GM21619 (cell line): ENCODE results near the gene COMMD4.
"Not testable (repeated sequence)": the region's sequence is repeated elsewhere in the genome, so short reads cannot be mapped to it uniquely, and the experiment has no call there.

Experiments
- ATAC-seq: cut with Tn5 transposase; IDR thresholded peaks from one replicate; pipeline ENCODE4 v1.9.1; 2021; ENCODE audit not compliant: unreplicated experiment

COMMD4 gene

DNA sequence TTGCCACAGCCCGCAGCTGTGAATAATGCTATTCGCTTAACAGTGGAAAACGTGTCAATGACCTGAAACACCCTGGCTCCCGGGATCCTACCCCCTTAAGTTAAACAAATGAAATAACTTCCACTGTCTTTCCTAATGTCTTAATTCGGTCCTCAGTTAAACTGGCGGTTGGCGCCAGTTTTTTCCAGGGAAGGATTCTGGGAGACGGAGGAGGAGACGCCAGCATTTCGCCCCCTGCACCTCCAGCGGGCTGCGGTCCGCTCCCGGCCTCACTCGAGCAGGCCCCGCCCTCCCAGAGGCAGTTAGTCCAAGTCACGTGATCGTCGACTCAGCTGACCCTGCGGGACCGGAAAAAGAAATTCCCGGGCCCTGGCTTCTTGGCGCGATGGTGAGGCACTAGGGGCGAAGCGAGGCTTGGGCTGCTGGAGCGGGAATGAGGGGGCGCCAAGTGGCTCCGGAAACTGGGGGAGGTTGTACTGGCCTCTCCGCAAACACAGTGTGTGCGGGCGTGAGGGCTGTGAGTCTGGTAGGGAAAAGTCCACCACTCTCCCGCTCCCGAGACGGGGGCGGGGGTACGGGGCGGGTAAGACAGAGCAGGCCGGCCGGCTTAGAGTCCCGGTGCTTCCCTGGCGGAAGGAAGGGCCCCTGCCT lies at the start of gene COMMD4:
COMMD4 (plus strand) TSS at position 359 of the 651 bp plus-strand sequence; CDS start at position 386, 27 bp downstream.
- peak; percentile 56 for ATAC-seq

DNA sequence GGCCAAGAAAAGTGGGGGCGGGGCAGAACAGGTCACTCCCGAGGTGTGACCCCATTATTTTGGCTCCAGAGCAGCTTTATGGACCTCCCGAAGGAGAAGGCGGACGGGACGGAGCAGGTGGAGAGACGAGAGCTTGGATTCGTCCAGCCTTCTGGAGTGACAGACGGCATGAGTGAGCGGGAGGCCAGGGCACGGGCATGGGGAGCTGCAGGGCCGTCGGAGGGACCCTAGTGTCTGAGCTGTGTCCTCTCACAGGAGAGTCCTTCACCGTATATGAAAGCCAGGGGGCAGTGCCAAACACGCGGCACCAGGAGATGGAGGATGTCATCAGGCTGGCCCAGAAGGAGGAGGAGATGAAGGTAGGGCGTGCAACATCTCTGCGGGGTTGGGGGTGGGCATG lies 42.2 kb upstream of the COMMD4 start:
- not testable (repeated sequence) for ATAC-seq

DNA sequence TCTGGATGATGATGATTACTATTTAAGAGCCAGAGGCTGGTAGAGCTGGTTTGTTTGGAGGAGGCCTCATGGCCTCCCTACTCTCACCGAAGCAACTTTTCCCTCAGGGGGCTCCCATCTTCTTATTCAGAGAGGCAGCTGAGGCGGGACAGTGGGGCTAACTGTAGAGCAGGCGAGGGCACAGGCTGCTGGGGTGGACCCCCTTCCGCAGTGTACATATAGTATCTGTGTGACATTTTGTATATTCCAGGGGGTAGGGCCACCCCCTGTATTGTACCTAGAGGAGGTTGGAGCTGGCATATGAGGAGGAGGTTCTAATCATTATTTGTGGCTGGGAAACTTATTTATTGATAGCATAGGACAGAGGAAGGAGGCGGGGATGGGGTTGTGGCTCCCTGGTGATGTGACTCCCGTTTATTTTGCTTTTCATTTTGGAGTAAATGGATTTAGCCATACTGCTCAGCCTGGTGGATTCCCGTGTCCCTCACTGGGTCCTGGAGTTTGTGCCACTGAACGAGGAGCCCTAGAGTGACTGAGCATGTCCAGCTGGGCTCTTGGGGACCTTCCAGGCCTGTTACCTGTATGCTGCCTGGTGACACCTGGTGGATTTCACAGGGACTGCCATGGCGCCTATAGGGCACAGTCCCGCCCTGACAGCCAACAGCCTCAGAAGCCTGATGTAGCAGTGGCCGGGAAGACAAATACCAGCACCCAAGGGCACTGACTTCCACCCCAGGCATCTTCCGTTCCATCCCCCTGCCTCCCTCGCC lies 37.1 kb upstream of the COMMD4 start:
- not testable (repeated sequence) for ATAC-seq

DNA sequence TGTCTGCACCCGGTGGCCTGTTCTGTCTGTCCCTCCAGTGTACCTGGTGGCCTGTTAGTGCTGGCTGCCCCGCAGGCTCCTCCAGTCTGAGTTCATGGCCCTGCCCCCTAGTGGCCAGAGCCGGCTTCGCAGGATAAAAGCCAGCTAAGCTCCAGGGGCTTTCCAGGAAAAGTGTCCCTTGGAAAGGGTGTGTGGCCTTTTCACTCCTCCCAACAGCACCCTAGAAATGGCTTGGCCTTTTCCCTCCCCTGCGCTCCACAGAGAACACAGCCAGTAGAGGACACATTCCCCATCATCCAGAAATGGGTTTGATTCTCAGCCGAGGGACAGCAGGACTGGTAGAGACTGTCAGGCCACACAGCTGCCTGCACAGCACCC lies 36.6 kb upstream of the COMMD4 start:
- not testable (repeated sequence) for ATAC-seq

DNA sequence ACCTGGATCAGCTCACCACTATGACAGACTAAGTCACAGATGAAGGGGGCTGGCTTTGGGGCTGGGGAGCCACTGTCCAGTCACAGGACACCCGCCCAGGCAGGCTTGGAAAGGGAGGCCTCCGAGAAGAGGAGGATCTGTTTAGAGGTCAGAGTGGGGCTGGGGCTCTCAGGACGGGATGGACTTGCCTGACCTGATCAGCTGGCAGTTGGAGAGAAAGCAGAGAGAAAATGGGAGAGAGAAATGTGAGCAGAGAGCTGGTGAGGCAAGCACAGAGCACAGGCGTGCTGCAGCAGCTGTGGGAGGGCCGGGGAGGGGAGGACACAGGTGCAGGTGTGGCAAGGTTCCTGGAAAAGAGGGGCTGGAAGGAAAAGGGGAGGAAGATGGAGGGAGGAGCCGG lies 35.8 kb upstream of the COMMD4 start:
- ATAC-seq = not testable (repeated sequence)

DNA sequence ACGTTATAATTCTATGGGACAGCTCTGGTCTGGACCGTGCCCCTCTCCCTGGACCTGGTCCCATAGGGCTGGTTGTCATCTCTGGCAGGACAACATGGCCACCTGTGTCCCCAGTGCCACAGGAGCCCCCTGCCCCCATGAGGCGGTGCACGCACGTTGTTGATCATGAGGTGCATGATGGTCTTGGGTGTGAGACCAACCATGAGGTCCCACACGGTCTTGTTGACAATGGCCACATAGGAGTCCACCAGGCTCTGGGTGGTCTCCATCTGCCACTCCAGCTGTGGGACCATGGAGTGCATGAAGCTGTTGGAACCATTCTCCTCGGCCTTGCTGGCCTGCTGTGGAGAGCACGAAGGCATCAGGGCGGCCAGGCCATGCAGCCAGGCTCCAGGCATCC lies 33.5 kb upstream of the COMMD4 start:
- no peak for ATAC-seq

DNA sequence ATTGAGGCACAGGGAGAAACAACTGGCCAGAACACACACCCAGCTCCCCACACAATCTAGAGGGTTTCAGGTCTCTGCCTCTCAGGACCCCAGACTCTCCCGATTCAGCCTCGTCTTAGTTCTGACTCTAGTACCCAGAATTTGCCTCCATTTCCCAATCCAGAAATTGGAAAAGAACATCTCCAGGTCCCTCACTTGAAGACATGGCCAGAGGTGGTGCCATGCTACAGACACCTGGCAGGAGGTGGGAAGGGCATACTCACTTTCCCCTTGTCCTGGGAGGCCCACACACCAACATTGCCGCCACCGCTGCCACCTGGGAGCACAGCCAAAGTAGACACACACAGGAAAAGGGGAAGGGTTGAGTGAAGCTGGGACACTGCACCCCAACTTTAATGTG lies 33.1 kb upstream of the COMMD4 start:
- ATAC-seq = not testable (repeated sequence)

DNA sequence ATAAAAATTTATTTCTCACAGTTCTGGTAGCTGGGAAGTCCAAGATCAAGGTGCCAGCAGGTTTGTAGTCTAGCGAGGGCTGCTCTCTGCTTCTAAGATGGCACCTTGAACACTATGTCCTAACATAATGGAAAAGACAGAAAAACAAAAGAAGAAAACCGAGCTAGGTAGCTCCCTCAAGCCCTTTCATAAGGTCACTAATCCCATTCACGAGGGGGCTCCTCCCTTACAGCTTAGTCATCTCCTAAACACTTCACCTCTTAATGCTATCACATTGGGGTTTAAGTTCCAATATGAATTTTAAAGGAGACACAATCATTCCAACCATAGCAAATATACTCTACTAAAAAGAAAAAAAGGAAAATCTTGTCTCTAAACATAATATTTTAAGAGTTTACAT lies 29.7 kb upstream of the COMMD4 start:
- ATAC-seq = no peak

DNA sequence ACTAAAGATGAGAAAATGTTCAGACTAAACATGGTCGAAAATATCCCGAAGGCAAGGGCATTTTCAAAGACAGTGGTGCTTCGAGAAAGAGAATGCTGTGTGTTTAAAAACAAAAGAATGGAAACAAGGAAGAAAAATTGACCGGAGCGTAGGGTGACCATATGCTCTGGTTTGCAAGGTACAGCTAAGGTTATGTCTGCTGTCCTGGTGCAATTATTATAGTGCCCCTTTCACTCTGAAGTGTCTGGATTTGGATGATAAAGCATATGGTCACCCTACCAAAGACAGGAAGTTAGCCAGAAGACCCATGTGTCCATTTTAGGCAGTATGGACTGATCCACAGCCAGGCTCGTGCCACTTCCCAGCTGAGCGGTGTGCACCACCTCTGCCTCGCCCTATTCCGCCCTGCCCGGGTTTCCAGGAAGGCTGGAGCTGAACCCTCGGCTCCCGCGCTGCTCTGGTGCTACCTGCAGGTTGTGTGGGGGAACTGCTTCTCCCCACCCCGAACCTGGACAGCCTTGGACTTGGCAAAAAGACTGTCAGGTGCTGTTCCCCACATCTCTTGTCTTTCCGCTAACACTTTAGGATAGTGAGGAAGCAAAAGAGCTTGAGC lies 28.0 kb upstream of the COMMD4 start:
- ATAC-seq = no peak

DNA sequence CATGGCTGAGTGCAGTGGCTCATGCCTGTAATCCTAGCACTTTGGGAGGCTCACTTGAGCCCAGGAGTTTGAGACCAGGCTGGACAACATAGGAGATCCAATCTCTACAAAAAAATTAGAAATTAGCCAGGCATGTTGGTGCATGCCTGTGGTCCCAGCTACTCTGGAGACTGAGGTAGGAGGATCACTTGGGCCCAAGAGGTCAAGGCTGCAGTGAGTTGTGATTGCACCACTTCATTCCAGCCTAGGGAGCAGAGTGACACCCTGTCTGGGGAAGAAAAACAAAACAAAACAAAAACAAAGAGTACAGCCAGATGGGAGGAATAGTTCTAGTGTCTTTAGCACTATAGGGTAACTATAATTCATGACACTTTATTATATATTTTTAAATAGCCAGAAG lies 26.2 kb upstream of the COMMD4 start:
- no peak for ATAC-seq

DNA sequence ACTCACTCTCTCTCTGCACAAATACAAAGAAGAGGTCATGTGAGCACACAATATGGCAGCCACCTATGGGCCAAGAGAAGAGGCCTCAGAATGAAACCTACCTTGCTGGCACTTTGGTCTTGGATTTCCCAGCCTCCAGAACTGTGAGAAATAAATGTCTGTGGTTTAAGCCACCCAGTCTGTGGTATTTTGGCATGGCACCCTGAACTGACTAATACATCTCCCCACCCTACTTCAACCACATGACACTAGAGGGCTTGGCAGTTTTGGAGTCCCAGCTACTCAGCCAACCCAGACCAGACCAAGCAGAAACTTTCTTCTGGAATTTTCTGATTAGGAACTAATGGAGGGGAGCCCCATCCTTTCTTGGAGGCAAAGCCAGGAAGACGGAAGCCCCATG lies 23.3 kb upstream of the COMMD4 start:
- not testable (repeated sequence) for ATAC-seq

DNA sequence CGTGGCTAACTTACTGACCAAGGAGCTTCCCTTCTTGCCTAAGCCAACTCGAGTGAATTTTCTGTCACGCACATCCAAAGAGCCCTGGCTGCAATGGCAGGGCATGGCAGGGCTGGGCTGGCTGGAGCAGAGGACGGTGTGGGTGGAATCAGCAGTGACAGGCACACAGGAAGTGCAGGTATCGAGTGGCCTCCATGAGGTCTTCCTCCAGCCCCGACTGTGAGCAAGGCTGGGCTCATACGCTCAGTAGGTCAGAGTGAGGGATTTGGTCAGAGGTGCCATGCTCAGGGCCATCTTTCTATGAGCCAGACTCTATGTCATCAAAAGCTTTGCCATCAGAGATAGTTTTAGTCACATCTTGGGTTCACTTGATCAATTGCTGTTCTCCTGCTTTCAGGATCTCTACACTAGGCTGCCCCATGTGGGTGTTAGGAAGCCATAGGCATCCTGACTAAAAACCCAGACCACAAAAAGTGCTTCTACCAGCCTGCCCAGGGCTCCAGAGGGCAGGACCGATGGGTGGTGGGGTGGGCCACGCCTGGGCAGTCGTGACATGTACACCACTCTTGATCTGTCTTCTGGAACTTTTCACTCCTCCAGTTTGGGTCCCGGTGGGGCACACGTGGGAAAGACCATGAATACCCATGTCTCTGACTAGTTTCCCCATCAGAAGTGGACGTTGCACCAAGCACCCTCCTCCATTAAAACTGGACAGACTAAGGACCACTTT lies 22.6 kb upstream of the COMMD4 start:
- ATAC-seq = no peak

DNA sequence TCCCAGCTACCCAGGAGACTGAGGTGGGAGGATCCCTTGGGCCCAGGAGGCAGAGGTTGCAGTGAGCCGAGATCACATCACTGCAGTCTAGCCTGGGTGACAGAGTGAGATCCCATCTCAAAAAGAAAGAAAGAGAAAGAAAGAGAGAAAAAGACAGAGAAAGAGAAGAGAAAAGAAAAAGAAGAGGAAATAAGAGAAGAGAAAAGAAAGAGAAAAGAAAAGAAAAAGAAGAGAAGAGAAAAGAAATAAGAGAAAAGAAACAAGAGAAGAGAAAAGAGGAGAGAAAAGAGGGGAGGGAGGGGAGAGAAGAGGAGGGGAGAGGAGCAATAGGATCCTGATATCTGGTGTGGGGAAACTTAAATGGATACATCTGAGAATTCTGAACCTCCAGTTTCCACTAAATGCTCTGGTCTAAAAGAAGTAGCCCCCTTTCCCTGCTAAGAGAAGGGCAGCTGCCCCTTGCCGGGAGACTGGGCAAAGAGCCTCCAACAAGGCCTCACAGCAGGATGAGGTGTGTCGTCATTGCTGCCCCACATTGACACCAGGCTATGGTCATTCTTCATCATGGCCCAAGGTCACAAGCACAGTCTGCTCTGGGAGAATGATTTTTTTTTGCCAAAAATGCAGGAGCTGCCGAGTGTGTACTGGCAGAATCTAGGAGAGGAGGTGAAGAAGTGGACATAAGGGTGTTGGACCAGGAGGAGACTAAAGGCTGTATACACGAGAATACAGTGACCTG lies 21.1 kb upstream of the COMMD4 start:
- no peak for ATAC-seq

DNA sequence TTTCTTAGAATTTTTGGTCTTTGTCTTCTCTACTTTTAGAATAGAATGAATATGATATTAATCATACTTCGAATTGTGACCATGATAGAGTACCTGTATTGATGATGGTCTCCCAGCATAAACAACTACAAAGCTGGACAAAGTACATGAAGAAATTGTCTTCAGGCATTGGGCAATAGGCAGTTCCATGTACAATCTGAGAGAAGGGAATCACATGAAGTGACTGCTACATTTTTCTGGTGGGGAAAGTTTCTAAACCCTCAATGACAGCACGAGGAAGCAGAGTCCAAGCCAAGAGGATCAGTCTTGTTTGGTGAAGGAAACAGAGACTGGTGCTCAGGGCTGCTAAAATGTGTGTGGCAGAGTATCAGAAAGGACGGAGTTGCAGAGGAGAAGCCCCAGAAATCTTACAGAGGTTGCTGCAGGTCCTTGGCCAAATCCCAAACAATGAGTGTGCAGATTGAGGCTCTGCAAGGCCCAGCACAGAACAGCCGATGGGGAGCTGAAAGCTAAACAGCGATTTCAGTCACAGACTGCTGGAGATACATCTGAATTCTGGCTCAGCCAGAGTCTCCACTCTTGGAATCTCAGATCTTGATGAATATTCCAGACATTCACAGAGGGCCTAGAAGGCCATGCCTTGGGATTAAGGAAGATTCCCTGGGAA lies 16.5 kb upstream of the COMMD4 start:
- not testable (repeated sequence) for ATAC-seq

DNA sequence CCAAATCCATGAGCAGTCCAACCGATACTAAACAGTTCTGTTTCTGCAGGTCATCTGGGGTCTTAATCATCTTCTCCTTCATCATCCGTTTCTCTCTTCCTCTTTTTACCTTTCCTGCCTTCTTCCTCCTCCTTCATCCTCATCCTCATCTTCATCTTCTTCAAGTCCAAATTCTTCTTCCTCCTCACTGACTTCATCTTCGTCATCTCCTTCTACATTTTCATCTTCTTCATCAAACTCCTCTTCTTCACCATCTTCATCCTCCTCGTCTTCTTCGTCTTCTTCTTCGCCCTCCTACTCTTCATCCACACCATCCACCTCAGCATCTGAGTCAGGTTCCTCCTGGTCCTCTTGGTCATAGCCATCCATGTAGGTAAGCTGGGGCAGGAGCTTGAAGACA lies 14.2 kb upstream of the COMMD4 start:
- no peak for ATAC-seq

DNA sequence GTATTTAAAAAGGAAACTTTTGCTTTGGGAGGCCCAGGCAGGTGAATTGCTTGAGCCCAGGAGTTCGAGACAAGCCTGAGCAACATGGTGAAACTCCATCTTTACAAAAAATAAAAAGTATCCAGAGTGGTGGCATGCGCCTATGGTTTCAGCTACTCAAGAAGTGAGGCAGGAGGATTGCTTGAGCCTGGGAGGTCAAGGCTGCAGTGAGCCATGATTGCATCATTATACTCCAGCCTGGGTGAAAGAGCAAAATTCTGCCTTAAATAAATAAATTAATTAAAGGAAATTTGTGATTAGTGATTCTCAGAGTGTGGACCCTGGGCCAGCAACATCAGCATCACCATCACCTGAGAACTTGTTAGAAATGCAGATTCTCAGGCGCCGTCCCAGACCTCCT lies 9.9 kb upstream of the COMMD4 start:
- ATAC-seq = no peak

DNA sequence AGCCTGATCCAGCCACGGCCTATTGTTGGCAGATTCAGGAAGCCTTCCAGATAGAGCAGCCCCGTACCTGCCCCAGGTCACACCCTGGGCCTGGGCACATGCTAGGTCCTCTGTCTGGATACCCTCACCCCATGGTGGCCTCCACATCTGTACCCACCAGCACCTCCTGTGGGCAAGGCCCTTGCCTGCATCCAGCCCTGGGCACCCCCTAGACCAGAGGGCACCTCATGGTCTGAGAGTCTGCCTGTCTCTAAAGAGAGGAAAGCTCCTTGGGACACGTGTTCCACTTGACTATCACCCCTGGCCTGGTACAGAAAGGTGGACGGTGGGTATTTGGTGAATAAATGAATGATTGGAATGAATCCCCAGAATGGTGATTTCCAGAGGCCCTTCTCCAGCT lies 8.9 kb upstream of the COMMD4 start:
- ATAC-seq = no peak

DNA sequence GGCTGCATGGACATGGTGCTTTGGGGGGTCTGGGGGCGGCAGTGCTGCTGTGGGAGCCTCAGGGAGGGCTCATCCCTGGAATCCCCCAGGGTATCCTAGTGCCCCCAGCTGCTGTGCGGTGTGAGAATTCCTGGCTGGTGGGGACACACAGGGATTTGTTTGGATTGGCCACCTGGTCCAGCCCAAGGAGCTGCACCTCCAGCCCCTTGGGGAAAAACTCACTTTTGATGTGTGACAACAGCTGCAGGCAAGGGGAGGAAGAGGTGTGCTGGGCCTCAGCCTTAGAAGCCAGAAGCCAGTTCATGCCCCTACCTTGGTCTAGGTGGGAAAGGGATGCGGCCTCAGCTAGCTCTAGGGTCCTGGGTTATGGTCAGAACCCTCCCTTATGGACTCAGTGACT lies 8.4 kb upstream of the COMMD4 start:
- ATAC-seq = no peak

DNA sequence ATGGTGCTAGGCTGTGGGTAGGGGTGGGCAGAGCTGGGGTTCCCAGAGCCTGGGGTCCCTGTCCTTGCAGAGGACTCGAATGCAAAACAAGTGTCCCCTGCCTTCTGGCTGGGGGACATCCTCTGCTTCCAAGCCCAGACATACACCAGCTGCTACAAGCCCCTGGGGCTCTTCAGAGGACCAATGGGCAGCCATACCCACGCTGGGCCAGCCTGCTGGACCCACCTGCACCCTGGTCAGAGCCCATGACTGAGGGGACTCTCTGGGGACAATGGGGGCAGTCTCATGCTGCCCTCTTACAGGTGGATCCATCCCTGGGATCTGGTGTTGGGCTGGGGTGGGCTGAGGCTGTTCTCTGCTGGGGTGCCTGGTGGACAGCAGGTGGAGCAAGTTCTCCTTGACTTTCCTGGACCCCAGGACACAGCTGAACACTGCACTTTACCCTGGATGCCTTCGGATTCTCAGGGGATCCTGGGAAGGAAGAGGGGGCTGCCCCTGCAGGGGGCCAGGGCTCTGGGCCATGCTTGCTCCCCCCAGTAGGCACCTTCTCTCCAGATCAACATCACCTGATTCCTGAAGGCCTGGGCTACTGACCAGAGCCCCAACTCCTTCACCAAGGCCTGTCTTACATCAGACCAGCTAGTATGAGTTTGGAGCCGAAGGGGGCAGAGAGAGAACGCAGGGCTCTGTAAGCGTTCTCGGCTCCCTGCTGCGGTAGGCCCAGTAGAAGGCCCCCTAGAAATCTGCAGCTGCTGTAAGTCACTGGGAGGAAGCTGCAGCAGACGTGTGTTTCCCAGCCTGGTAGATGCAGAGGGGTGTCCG lies 7.2 kb upstream of the COMMD4 start:
- no peak for ATAC-seq
